RWPE2 (cell line): ENCODE measurements around the gene NKAP.
"Not testable (repeated sequence)": the region's sequence is repeated elsewhere in the genome, so short reads cannot be mapped to it uniquely, and the experiment has no call there.

Experiments used
- ATAC-seq: fragments of 200-7000 bp; cut with Tn5 transposase; 3 replicates; pipeline ENCODE4 v1.9.1; 2021; ENCODE audit warnings: low read depth
- DNase-seq: peaks from one replicate; pipeline ENCODE4 v3.0.0-alpha.2; 2020; ENCODE audit warnings: low spot score
- H3K27ac ChIP-seq: fragments of 450-650 bp; 2 replicates; pipeline ENCODE4 v1.5.1; 2017; ENCODE audit warnings: mild to moderate bottlenecking; ENCODE audit not compliant: poor library complexity, severe bottlenecking
- H3K27me3 ChIP-seq: fragments of 250-450 bp; sonication (Bioruptor Pico); 2 replicates; pipeline ENCODE4 v1.5.1; 2021; ENCODE audit warnings: mild to moderate bottlenecking, moderate library complexity; ENCODE audit not compliant: insufficient read depth, poor library complexity, severe bottlenecking
- H3K36me3 ChIP-seq: fragments of 250-450 bp; sonication (Bioruptor Pico); 2 replicates; pipeline ENCODE4 v1.5.1; 2020; ENCODE audit warnings: low read depth, mild to moderate bottlenecking, moderate library complexity
- H3K4me1 ChIP-seq: fragments of 250-450 bp; sonication (Bioruptor Pico); 2 replicates; pipeline ENCODE4 v1.5.1; 2021; ENCODE audit warnings: mild to moderate bottlenecking, moderate library complexity; ENCODE audit not compliant: insufficient read depth, poor library complexity, severe bottlenecking
- H3K4me3 ChIP-seq: fragments of 250-450 bp; sonication (Bioruptor Pico); 2 replicates; pipeline ENCODE4 v1.5.1; 2021; ENCODE audit warnings: mild to moderate bottlenecking, moderate library complexity; ENCODE audit not compliant: severe bottlenecking
- H3K9me3 ChIP-seq: fragments of 250-450 bp; sonication (Bioruptor Pico); 2 replicates; pipeline ENCODE4 v1.5.1; 2021; ENCODE audit warnings: mild to moderate bottlenecking, moderate library complexity; ENCODE audit not compliant: severe bottlenecking
- CTCF ChIP-seq: fragments of 450-650 bp; IDR thresholded peaks from one replicate; pipeline ENCODE4 v1.5.1; 2017; ENCODE audit warnings: mild to moderate bottlenecking, moderate library complexity; ENCODE audit not compliant: poor library complexity, severe bottlenecking

Gene NKAP

GRCh38 chrX:119900976-119901375, 42.6 kb downstream of the NKAP start:
- no peaks in the 10 kb centered on the region for H3K4me1 ChIP-seq
- no peak for TF ChIP-seq CTCF
- no peak overlapping the region for H3K4me3 ChIP-seq
- no peaks in the 10 kb centered on the region for H3K9me3 ChIP-seq
- H3K36me3 ChIP-seq, result no peaks in the 10 kb centered on the region
- no peak overlapping the region for H3K27ac ChIP-seq
- no peak for DNase-seq
- ATAC-seq, result no peak
- no peaks in the 10 kb centered on the region for H3K27me3 ChIP-seq

DNA sequence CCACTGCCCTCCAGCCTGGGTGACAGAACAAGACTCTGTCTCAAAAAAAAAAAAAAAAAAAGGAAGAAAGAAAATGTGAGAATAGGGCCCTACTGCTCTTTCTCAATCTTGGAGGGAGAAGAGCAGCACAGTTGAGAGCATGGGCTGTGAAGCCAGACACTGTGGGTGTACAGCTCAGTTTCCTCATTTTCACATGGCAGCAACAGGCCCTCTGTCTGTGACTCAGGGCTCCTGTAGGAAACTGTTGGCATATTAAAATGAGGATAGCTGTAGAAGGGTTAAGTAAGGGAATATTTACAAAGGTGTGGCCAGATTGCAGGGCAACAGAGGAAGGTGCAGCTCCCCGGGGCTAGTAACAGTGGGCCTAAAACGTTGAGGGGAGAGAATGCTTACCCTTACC, 44.4 kb downstream of the NKAP start:
- TF ChIP-seq CTCF, result no peak
- Histone ChIP-seq H3K27ac (no peak overlapping the region), H3K27me3 (no peaks in the 10 kb centered on the region), H3K4me1 (no peaks in the 10 kb centered on the region), H3K9me3 (no peaks in the 10 kb centered on the region), H3K36me3 (no peaks in the 10 kb centered on the region), H3K4me3 (no peak overlapping the region)
- DNase-seq, result no peak
- no peak for ATAC-seq

GRCh38 chrX:119895843-119896326, 47.7 kb downstream of the NKAP start, which contains the start of gene AKAP14:
AKAP14 (plus strand) TSS chrX:119895893; CDS start chrX:119903224, 7,331 bp downstream.
- ATAC-seq, result no peak
- Histone ChIP-seq H3K27ac (no peak within 1 kb of the TSS), H3K4me1 (no peaks in the 10 kb centered on the region), H3K36me3 (no peaks in the 10 kb centered on the region), H3K9me3 (no peaks in the 10 kb centered on the region), H3K4me3 (no peak within 1 kb of the TSS), H3K27me3 (no peaks in the 10 kb centered on the region)
- no peak for TF ChIP-seq CTCF
- DNase-seq, result no peak

DNA sequence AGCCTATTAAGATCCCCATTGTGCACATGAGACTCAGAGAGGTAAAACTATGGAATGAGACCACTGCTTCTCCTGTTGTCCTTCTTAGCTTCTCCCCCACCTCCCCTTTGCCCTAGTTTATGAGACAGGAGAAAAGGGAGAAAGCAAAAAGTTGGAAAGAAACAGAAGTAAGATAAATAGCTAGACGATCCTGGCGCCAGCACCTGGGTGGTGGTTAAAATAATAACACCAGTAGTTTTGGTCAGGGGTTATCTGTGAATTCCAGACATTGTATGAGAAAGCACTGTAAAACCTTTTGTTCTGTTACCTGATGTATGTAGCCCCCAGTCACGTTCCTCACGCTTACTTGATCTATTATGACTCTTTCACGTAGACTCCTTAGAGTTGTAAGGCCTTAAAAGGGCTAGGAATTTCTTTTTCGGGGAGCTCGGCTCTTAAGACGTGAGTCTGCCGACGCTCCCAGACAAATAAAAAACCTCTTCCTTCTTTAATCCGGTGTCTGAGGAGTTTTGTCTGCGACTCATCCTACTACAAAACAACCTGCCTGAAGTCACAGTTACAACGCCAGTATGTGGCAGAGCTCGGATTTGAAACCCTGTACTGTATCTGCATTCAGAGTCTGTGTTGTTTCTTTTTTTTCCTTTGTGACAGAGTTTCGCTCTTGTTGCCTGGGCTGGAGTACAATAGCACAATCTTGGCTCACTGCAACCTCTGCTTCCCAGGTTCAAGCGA, 51.4 kb downstream of the NKAP start:
- H3K4me1 ChIP-seq, H3K9me3 ChIP-seq, H3K36me3 ChIP-seq, ATAC-seq, DNase-seq, H3K27me3 ChIP-seq, H3K4me3 ChIP-seq, H3K27ac ChIP-seq: not testable (repeated sequence)

- not testable (repeated sequence) for H3K4me3 ChIP-seq, ATAC-seq, H3K4me1 ChIP-seq
Observed at GRCh38 chrX:119890626-119891025, 52.9 kb downstream of the NKAP start.

More at GRCh38 chrX:119890626-119891025, 52.9 kb downstream of the NKAP start:
- H3K36me3 ChIP-seq, H3K27me3 ChIP-seq, H3K27ac ChIP-seq, DNase-seq, H3K9me3 ChIP-seq: not testable (repeated sequence)
